HEK293T (cell line): ENCODE results near the gene MYOG.

Source experiments
- BHLHE40 ChIP-seq: fragments of 450-650 bp; IDR thresholded peaks from 2 replicates; pipeline ENCODE4 v1.6.1; 2016; ENCODE audit warnings: mild to moderate bottlenecking, moderate library complexity, borderline replicate concordance
- ELF4 ChIP-seq: fragments of 450-650 bp; IDR thresholded peaks from 2 replicates; pipeline ENCODE4 v1.6.1; 2017; ENCODE audit warnings: antibody characterized with exemption
- SP1 ChIP-seq: fragments of 450-650 bp; IDR thresholded peaks from 2 replicates; pipeline ENCODE4 v1.6.1; 2017
- SUZ12 ChIP-seq: fragments of 450-650 bp; IDR thresholded peaks from 2 replicates; pipeline ENCODE4 v1.6.1; 2016; ENCODE audit warnings: mild to moderate bottlenecking

- TF ChIP-seq BHLHE40 (no peak), ELF4 (no peak), SP1 (no peak), SUZ12 (no peak)
Measured at GRCh38 chr1:203104789-203105390, 19.1 kb upstream of the MYOG start.
